ENCODE measurements around the gene ANGPTL8. TPM values are rescaled to one million over a fixed set of nuclear protein-coding genes. Genes with fewer than 3 reads are reported as not detected.

Gene ANGPTL8
- total and polyA plus RNA-seq, 2 donors = 0.16 TPM; not detected in 1

GRCh38 chr19:11242864-11243797 is 3.7 kb downstream of the ANGPTL8 start:
- peak; percentile 6 to 73 (median 47) for DNase-seq (ENCODE audit: low read depth in 6 of 9, low spot score in 9 of 9)
- H3K4me1 ChIP-seq (ENCODE audit: control insufficient read depth in 2 of 2, insufficient read depth in 2 of 2, low read length in 2 of 2) = peaks cover 0 to 9% of the 10 kb centered on the region in 2 donors
- H3K27me3 ChIP-seq (ENCODE audit: control insufficient read depth in 2 of 2, insufficient read depth in 1 of 2, low read length in 1 of 2) = peaks cover 0 to 14% of the 10 kb centered on the region in 2 donors
- peak overlapping the region in 1 of 2 donors; percentile 26 for H3K27ac ChIP-seq (ENCODE audit: low read depth in 1 of 2, low read length in 1 of 2)
- 43% methylated on average over 48 of the region's 48 CpGs for WGBS
- no peaks in the 10 kb centered on the region for H3K36me3 ChIP-seq (ENCODE audit: control insufficient read depth in 2 of 2, insufficient read depth in 2 of 2, low read length in 1 of 2)
- H3K9me3 ChIP-seq (ENCODE audit: control insufficient read depth in 2 of 2, insufficient read depth in 1 of 2, low read length in 1 of 2) = peaks cover 0 to 13% of the 10 kb centered on the region in 2 donors
- H3K4me3 ChIP-seq (ENCODE audit: low read length in 2 of 2) = no peak overlapping the region

DNA sequence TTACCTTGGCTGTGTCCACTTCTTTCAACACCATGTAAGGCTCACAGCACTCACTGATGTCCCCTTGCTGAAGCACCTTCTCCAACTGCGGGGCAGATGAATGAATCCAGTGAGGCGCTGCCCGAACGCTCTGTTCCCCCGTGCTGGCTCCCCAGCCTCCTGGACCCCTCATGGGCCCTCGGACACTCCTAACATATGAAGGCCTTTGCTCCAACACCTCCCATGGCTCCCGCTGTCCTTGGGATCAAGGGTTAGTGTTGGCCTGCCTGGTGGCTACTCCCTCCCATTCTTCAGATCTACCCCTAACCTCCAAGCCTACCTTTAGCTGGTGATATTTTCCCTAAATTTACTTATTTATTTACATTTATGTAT is 4.4 kb downstream of the ANGPTL8 start:
- Histone ChIP-seq H3K27ac (ENCODE audit: low read depth in 1 of 2, low read length in 1 of 2) (peak overlapping the region in 1 of 2 donors; percentile 26), H3K36me3 (ENCODE audit: control insufficient read depth in 2 of 2, insufficient read depth in 2 of 2, low read length in 1 of 2) (no peaks in the 10 kb centered on the region), H3K9me3 (ENCODE audit: control insufficient read depth in 2 of 2, insufficient read depth in 1 of 2, low read length in 1 of 2) (peaks cover 0 to 11% of the 10 kb centered on the region in 2 donors), H3K4me3 (ENCODE audit: low read length in 2 of 2) (no peak overlapping the region), H3K27me3 (ENCODE audit: control insufficient read depth in 2 of 2, insufficient read depth in 1 of 2, low read length in 1 of 2) (peaks cover 0 to 14% of the 10 kb centered on the region in 2 donors), H3K4me1 (ENCODE audit: control insufficient read depth in 2 of 2, insufficient read depth in 2 of 2, low read length in 2 of 2) (peaks cover 0 to 9% of the 10 kb centered on the region in 2 donors)
- DNase-seq (ENCODE audit: low read depth in 6 of 9, low spot score in 9 of 9) = no peak
- WGBS = 99% methylated on average over 7 of the region's 7 CpGs

GRCh38 chr19:11244846-11245589 is 5.6 kb downstream of the ANGPTL8 start:
- no peak overlapping the region for H3K27ac ChIP-seq (ENCODE audit: low read depth in 1 of 2, low read length in 1 of 2)
- DNase-seq (ENCODE audit: low read depth in 6 of 9, low spot score in 9 of 9) = no peak
- peaks cover 0 to 2% of the 10 kb centered on the region in 2 donors for H3K9me3 ChIP-seq (ENCODE audit: control insufficient read depth in 2 of 2, insufficient read depth in 1 of 2, low read length in 1 of 2)
- peaks cover 0 to 9% of the 10 kb centered on the region in 2 donors for H3K4me1 ChIP-seq (ENCODE audit: control insufficient read depth in 2 of 2, insufficient read depth in 2 of 2, low read length in 2 of 2)
- H3K36me3 ChIP-seq (ENCODE audit: control insufficient read depth in 2 of 2, insufficient read depth in 2 of 2, low read length in 1 of 2) = no peaks in the 10 kb centered on the region
- H3K4me3 ChIP-seq (ENCODE audit: low read length in 2 of 2) = no peak overlapping the region
- WGBS = 98% methylated on average over 5 of the region's 5 CpGs
- H3K27me3 ChIP-seq (ENCODE audit: control insufficient read depth in 2 of 2, insufficient read depth in 1 of 2, low read length in 1 of 2) = peaks cover 0 to 14% of the 10 kb centered on the region in 2 donors

- Histone ChIP-seq H3K27ac (ENCODE audit: low read depth in 1 of 2, low read length in 1 of 2) (no peak overlapping the region), H3K4me1 (ENCODE audit: control insufficient read depth in 2 of 2, insufficient read depth in 2 of 2, low read length in 2 of 2) (peaks cover 0 to 9% of the 10 kb centered on the region in 2 donors), H3K9me3 (ENCODE audit: control insufficient read depth in 2 of 2, insufficient read depth in 1 of 2, low read length in 1 of 2) (peaks cover 0 to 2% of the 10 kb centered on the region in 2 donors), H3K27me3 (ENCODE audit: control insufficient read depth in 2 of 2, insufficient read depth in 1 of 2, low read length in 1 of 2) (peaks cover 0 to 13% of the 10 kb centered on the region in 2 donors), H3K36me3 (ENCODE audit: control insufficient read depth in 2 of 2, insufficient read depth in 2 of 2, low read length in 1 of 2) (no peaks in the 10 kb centered on the region), H3K4me3 (ENCODE audit: low read length in 2 of 2) (no peak overlapping the region)
- 95% methylated on average over 11 of the region's 11 CpGs for WGBS
- no peak for DNase-seq (ENCODE audit: low read depth in 6 of 9, low spot score in 9 of 9)
These were observed 7.5 kb downstream of the ANGPTL8 start for GRCh38 chr19:11246941-11247340.

DNA sequence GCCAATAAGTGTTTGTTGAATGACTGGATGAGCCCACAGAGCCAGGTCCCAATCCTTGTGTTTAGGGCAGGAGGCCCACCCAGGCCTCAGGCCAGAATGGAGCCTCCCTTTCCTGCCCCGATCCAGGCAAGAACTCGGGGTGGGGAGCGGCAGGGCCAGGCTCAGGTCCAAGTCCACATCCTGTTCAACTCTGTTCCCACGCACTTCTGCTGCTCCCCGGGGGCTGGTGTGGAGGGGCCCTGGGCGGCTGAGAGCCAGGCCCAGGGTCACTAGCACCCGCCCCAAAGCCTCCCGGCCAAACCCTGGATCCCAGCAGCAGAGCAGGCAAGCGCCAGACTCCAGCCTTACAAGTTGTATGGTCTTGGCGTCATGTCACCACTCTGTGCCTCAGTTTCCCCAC is 8.0 kb downstream of the ANGPTL8 start:
- WGBS = 96% methylated on average over 10 of the region's 10 CpGs
- H3K9me3 ChIP-seq (ENCODE audit: control insufficient read depth in 2 of 2, insufficient read depth in 1 of 2, low read length in 1 of 2) = peaks cover 0 to 2% of the 10 kb centered on the region in 2 donors
- H3K4me1 ChIP-seq (ENCODE audit: control insufficient read depth in 2 of 2, insufficient read depth in 2 of 2, low read length in 2 of 2) = peaks cover 0 to 9% of the 10 kb centered on the region in 2 donors
- H3K36me3 ChIP-seq (ENCODE audit: control insufficient read depth in 2 of 2, insufficient read depth in 2 of 2, low read length in 1 of 2) = no peaks in the 10 kb centered on the region
- no peak overlapping the region for H3K4me3 ChIP-seq (ENCODE audit: low read length in 2 of 2)
- peaks cover 0 to 13% of the 10 kb centered on the region in 2 donors for H3K27me3 ChIP-seq (ENCODE audit: control insufficient read depth in 2 of 2, insufficient read depth in 1 of 2, low read length in 1 of 2)
- no peak for DNase-seq (ENCODE audit: low read depth in 6 of 9, low spot score in 9 of 9)
- no peak overlapping the region for H3K27ac ChIP-seq (ENCODE audit: low read depth in 1 of 2, low read length in 1 of 2)

- Histone ChIP-seq H3K4me1 (ENCODE audit: control insufficient read depth in 2 of 2, insufficient read depth in 2 of 2, low read length in 2 of 2) (peaks cover 0 to 8% of the 10 kb centered on the region in 2 donors), H3K4me3 (ENCODE audit: low read length in 2 of 2) (no peak overlapping the region), H3K9me3 (ENCODE audit: control insufficient read depth in 2 of 2, insufficient read depth in 1 of 2, low read length in 1 of 2) (peaks cover 0 to 2% of the 10 kb centered on the region in 2 donors), H3K36me3 (ENCODE audit: control insufficient read depth in 2 of 2, insufficient read depth in 2 of 2, low read length in 1 of 2) (no peaks in the 10 kb centered on the region), H3K27ac (ENCODE audit: low read depth in 1 of 2, low read length in 1 of 2) (no peak overlapping the region), H3K27me3 (ENCODE audit: control insufficient read depth in 2 of 2, insufficient read depth in 1 of 2, low read length in 1 of 2) (peaks cover 0 to 11% of the 10 kb centered on the region in 2 donors)
- DNase-seq (ENCODE audit: low read depth in 6 of 9, low spot score in 9 of 9) = no peak
- 96% methylated on average over 14 of the region's 14 CpGs for WGBS
These were observed 8.5 kb downstream of the ANGPTL8 start for GRCh38 chr19:11247934-11248333.

DNA sequence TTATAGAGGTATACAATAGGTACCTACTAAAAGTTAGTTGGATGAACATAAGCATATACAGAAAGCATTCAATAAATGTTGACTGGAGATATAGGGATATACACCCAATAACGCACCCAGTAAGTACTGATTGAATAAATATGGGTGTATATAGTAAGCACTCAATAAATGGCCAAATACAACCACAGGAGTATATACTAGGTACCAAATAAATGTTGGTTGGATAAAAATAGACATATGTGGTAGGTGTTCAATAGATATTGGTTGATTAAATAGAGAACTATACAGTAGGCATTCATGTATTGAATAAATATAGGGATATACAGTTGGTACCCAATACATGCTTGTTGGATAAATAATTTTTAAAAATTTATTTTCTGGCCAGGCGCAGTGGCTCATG is 9.4 kb downstream of the ANGPTL8 start:
- Histone ChIP-seq H3K4me3 (ENCODE audit: low read length in 2 of 2) (no peak overlapping the region), H3K4me1 (ENCODE audit: control insufficient read depth in 2 of 2, insufficient read depth in 2 of 2, low read length in 2 of 2) (peaks cover 0 to under 1% of the 10 kb centered on the region in 2 donors), H3K36me3 (ENCODE audit: control insufficient read depth in 2 of 2, insufficient read depth in 2 of 2, low read length in 1 of 2) (no peaks in the 10 kb centered on the region), H3K27me3 (ENCODE audit: control insufficient read depth in 2 of 2, insufficient read depth in 1 of 2, low read length in 1 of 2) (peaks cover 0 to 3% of the 10 kb centered on the region in 2 donors), H3K9me3 (ENCODE audit: control insufficient read depth in 2 of 2, insufficient read depth in 1 of 2, low read length in 1 of 2) (no peaks in the 10 kb centered on the region), H3K27ac (ENCODE audit: low read depth in 1 of 2, low read length in 1 of 2) (no peak overlapping the region)
- 95% methylated on average over 2 of the region's 2 CpGs for WGBS
- DNase-seq (ENCODE audit: low read depth in 6 of 9, low spot score in 9 of 9) = no peak

- DNase-seq (ENCODE audit: low read depth in 6 of 9, low spot score in 9 of 9) = no peak
- H3K27me3 ChIP-seq (ENCODE audit: control insufficient read depth in 2 of 2, insufficient read depth in 1 of 2, low read length in 1 of 2) = peaks cover 0 to 3% of the 10 kb centered on the region in 2 donors
- no peaks in the 10 kb centered on the region for H3K4me1 ChIP-seq (ENCODE audit: control insufficient read depth in 2 of 2, insufficient read depth in 2 of 2, low read length in 2 of 2)
- no peak overlapping the region for H3K4me3 ChIP-seq (ENCODE audit: low read length in 2 of 2)
- no peaks in the 10 kb centered on the region for H3K36me3 ChIP-seq (ENCODE audit: control insufficient read depth in 2 of 2, insufficient read depth in 2 of 2, low read length in 1 of 2)
- no peaks in the 10 kb centered on the region for H3K9me3 ChIP-seq (ENCODE audit: control insufficient read depth in 2 of 2, insufficient read depth in 1 of 2, low read length in 1 of 2)
- WGBS = 98% methylated on average over 4 of the region's 4 CpGs
- no peak overlapping the region for H3K27ac ChIP-seq (ENCODE audit: low read depth in 1 of 2, low read length in 1 of 2)
These were observed 11.8 kb downstream of the ANGPTL8 start for GRCh38 chr19:11251217-11251616.

Data from thymus (tissue), 11 donors.